Stimulated activated CD8-positive, alpha-beta memory T cell treated with anti-CD3 and anti-CD28 coated beads, Interleukin-7, amount 100 ng/mL, for 48 hours (primary cell): ENCODE results near the gene KDM4C.
A peak's percentile ranks its signal among the peaks of the same experiment; 100 is the strongest.
"Not testable (repeated sequence)": the region's sequence is repeated elsewhere in the genome, so short reads cannot be mapped to it uniquely, and the experiment has no call there.

Experiments
- DNase-seq, 2 donors: peaks; one replicate each; pipeline ENCODE4 v3.0.0-alpha.2; 2020; ENCODE audit warnings: low read depth in 1 of 2; ENCODE audit errors: extremely low read depth in 1 of 2

The KDM4C gene

GRCh38 chr9:6926436-6926835 lies 168.7 kb downstream of the KDM4C start:
- DNase-seq, result no peak

- DNase-seq, result no peak
Measured at GRCh38 chr9:6927838-6928237, 170.1 kb downstream of the KDM4C start.

- no peak for DNase-seq
Measured at GRCh38 chr9:6928863-6929262, 171.1 kb downstream of the KDM4C start.

DNA sequence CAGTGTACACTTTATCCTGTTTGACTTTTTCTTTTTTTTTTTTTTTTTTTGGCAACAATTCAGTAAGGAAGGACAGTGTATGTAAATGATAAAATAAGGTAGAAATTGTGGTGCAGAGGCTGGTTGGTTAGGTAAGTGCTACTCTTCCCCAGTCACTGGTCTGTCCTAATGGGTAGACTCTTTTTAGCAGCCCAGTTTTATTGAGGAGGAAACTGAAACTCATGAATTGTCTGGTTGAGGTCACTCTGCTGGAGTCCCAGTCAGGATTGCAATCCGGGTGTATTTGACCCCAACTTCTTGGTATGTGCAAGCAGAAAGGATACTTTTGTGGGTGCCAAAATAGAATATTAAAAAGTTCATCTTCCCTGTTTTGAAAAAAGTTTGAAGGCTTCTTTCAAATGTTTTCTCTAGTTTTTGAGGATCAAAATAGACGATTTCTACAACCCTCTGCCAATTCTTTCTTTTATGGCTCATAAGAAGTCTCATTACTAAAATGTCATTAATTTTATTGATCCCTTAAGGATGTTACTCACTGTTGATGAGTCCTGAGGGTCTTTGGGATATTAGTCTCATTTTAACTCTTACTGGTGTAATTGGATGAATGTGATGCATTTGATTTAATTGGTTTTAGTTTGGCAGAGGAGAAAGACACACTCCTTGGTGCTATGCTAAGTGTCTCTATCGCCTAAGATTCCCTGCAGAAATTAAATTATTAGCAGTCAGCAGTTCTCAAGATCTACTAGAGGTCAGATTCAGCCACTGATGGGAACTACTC lies 171.9 kb downstream of the KDM4C start:
- no peak for DNase-seq

DNA sequence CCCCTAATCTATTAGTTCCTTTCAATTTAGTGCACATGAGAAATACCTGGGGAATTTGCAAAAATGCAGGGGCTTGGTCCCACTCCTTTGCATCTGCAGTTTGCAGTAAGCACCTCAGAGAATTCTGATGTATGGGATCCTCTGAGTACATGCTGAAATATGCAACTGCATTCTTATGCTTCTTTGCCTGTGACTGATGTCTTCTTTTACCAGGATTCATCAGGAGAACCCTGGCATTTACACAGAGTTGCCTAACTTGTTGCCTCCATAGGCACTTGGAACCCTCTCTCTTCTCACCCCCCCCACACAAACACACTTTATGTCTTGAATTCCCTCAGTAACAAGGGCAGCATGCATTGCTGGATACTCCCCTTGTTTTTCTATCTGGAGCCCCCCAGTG lies 173.1 kb downstream of the KDM4C start:
- DNase-seq, result no peak

DNA sequence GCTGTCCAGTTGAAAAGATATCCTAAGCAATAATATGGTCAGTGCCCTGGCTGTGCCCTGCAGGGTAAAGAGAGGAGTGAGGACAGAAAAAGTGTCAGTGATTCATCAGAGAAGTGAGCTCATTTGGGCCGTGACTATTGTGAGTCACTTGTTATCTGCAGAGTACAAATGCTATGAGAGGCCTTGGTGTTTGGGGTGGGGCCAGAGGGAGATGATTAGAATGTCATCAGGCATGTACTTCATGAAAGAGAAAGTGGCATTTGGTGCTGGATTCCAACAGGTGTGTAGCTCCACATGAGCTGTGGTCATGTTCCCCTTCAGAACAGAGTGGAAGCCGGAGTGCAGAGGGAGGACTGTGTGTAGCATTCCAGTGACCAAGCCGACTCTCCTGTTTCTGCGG lies 174.1 kb downstream of the KDM4C start:
- DNase-seq, result peak in 1 of 2 donors; percentile 25

DNA sequence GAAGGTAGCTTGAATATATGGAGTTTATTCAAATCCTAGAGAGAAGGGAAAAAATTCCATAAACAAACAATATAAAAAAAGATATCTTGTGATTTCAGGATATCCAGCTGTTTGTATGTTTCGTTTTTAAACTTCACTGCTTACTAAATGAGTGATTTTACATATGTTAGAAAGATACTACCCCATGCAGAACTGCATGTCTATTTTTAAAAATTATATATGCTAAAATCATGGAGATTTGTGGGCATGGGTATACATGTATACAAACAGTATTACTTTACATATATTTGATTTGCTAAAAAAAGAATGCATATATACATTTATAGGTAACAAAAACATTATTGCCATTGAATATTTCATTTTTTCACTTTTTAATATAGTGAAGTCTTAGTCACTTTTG lies 178.3 kb downstream of the KDM4C start:
- DNase-seq, result no peak

GRCh38 chr9:6937209-6937608 lies 179.4 kb downstream of the KDM4C start:
- no peak for DNase-seq

- no peak for DNase-seq
Measured at GRCh38 chr9:6938447-6938846, 180.7 kb downstream of the KDM4C start.

DNA sequence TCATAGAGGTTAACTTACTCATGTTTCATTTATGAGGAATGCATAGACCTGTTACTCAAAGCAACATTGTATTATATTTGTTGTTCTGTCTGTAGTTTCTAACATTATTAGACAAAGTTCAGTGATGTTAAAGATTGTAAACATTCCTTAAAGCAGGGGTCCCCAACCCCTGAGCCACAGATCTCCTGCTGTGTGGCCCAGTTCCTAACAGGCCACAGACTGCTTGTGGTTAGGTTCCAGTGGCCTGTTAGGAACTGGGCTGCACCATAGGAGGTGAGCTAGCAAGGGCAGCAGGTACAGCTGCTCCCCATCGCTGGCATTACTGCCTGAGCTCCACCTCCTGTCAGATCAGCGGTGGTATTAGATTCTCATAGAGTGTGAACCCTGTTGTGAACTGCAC lies 181.1 kb downstream of the KDM4C start:
- DNase-seq, result no peak

- DNase-seq, result no peak
Measured at GRCh38 chr9:6941501-6941900, 183.7 kb downstream of the KDM4C start.

DNA sequence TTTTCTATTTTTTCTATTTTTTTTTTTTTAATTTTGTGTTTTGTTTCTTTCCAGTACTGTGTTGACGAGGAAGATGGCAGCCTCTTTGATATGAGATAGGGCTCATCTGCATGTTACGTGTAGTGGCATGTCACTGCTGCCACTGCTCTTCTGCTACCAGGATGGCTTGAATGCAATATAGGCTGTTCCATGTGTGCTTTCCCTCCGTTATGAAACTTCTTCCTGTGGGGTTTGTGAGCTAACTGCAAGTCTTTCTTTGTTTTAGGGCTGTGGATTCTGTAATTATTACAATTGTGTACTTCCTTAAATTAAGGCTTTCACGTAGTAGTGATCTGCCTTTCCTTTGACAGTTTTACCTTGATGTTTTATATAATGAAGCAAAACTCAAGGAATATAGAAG lies 184.6 kb downstream of the KDM4C start:
- no peak for DNase-seq

GRCh38 chr9:6943293-6943692 lies 185.5 kb downstream of the KDM4C start:
- DNase-seq, result no peak

GRCh38 chr9:6944093-6944551 lies 186.3 kb downstream of the KDM4C start:
- DNase-seq, result no peak

DNA sequence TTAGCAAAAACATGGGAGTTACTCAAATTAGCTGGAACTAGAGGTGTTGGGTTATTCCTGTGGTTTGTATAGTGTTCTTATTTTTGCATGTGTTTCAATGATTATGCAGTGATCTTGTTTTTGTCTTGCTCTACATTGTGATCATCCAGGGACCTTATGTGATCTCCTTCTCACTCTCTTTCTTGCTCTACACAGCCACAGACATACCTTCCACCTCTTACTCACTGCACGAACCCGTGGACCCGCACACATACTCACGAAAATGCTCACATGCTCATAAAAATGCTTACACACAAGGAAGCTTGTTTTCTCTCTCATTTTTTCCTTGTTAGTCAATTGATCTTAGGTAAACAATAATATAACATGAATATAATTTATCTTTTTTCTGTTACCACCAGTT lies 187.1 kb downstream of the KDM4C start:
- DNase-seq, result no peak

- no peak for DNase-seq
Measured at GRCh38 chr9:6945816-6946215, 188.0 kb downstream of the KDM4C start.

DNA sequence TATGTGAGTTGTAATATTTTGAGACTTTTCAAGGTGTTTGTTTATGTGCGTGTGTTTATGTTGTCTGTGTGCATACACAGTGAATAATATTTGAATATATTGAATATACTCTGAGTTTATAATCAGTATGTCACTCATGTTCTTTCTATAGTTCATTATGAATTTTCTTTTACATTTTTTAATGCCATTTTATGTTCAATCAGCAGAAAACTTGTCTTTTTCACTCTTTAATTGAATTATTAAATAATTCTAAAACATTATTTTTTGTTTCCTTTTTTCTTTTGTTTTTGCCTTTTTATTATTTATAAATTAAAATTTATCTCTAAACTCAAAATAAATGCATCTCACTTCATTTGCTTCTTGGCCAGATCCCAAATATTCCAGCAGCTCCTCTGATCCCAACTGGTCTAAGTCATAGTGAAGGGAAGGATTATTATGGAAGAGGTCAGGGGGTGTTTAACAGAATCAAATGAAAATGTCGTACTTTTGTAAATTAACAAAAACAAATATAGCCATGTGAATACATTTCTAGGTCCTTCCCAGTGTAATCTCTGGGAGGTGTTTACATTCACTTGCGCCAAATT lies 188.9 kb downstream of the KDM4C start:
- DNase-seq, result no peak

DNA sequence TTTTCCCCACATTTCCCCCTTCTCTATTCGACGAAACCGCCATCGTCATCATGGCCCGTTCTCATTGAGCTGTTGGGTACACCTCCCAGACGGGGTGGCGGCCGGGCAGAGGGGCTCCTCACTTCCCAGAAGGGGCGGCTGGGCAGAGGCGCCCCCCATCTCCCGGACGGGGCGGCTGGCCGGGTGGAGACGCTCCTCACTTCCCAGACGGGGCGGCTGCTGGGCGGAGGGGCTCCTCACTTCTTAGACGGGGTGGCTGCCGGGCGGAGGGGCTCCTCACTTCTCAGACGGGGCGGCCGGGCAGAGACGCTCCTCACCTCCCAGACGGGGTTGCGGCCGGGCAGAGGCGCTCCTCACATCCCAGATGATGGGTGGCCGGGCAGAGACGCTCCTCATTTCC lies 191.1 kb downstream of the KDM4C start:
- not testable (repeated sequence) for DNase-seq

DNA sequence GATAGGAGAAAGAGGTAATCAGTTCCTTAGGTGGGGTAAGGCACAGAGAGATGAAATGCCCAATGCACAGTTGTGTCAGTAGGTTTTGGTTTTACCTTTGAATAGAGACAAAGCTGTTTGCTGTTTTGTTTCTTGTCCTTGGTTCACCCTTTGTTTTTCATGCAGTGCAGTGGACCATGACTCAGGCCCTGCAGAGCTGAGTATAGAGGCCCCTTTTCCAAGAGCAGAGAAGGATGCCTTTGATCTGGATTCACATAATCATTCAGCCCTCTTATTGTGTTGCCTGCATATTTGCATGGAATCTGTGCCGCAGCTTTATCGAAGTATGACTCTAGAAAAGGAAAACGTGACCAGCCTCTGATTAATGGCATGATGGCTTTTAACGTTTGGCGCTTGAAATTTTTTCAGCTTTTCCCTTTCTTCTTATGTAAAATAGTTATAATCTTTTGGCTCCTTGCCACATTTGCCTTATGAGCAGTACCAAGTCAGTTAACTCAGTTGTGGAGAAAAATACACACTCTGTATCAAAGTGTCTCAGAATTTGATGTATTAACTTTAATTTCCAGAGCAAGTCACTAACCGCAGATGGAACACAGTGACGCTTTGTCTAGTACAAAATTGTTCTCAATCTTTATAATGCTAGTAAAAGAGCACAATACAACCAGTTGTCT lies 197.6 kb downstream of the KDM4C start:
- DNase-seq, result no peak

- DNase-seq, result no peak
Measured at GRCh38 chr9:6956879-6957278, 199.1 kb downstream of the KDM4C start.

GRCh38 chr9:6959270-6960000 lies 201.7 kb downstream of the KDM4C start:
- no peak for DNase-seq
